H1 (cell line): ENCODE data around the gene ANKDD1A. TPM values are rescaled to one million over a fixed set of nuclear protein-coding genes. Genes with fewer than 3 reads are reported as not detected.

Source experiments
- CTBP2 ChIP-seq: IDR thresholded peaks from 2 replicates; pipeline ENCODE4 v1.7.0; 2011; ENCODE audit warnings: borderline replicate concordance, mild to moderate bottlenecking, moderate library complexity, mixed read lengths, low read length; ENCODE audit not compliant: insufficient read depth, insufficient read length
- EP300 ChIP-seq, 2 experiments: IDR thresholded peaks; 1 replicate in 1 of 2; 2 replicates in 1 of 2; pipeline ENCODE4 v1.6.1; 2011 to 2012; ENCODE audit warnings: low read depth in 2 of 2, low read length in 2 of 2, mild to moderate bottlenecking in 2 of 2, borderline replicate concordance in 1 of 2, inconsistent platforms in 1 of 2, moderate library complexity in 1 of 2
- JUND ChIP-seq: IDR thresholded peaks from 2 replicates; pipeline ENCODE4 v1.6.1; 2011; ENCODE audit warnings: mild to moderate bottlenecking, improper control_type of control experiment, low read length
- NANOG ChIP-seq: IDR thresholded peaks from 2 replicates; pipeline ENCODE4 v1.6.1; 2011; ENCODE audit warnings: low read length, low read depth, mild to moderate bottlenecking, inconsistent platforms; ENCODE audit not compliant: insufficient read depth, poor library complexity, severe bottlenecking
- NRF1 ChIP-seq: IDR thresholded peaks from 2 replicates; pipeline ENCODE4 v1.6.1; 2011; ENCODE audit warnings: mild to moderate bottlenecking, low read depth, low read length, improper control_type of control experiment
- RAD21 ChIP-seq, 2 experiments: IDR thresholded peaks in 1 of 2; conservative IDR thresholded peaks in 1 of 2; 2 replicates each; pipeline ENCODE4 v1.6.1; 2011; ENCODE audit warnings: low read depth in 2 of 2, low read length in 2 of 2, improper control_type of control experiment in 1 of 2, inconsistent platforms in 1 of 2, mild to moderate bottlenecking in 1 of 2, moderate library complexity in 1 of 2
- RFX5 ChIP-seq: IDR thresholded peaks from 2 replicates; pipeline ENCODE4 v1.6.1; 2011; ENCODE audit warnings: low read depth, low read length, improper control_type of control experiment, borderline replicate concordance
- SAP30 ChIP-seq: fragments of 300-600 bp; sonication (generic); IDR thresholded peaks from 2 replicates; pipeline ENCODE4 v1.7.1; 2012; ENCODE audit warnings: low read length, moderate library complexity, mild to moderate bottlenecking, inconsistent platforms; ENCODE audit not compliant: insufficient read depth, insufficient replicate concordance
- SP1 ChIP-seq: IDR thresholded peaks from 2 replicates; pipeline ENCODE4 v1.6.1; 2011; ENCODE audit warnings: low read depth, low read length
- polyA plus RNA-seq, 7 experiments: library from polyadenylated mRNA; depleted of rRNA in 3 of 7; stranded (reverse) in 5 of 7; unstranded in 2 of 7; fragments of >200 nt in 5 of 7; fragments of 200-250 nt in 2 of 7; gene quantifications; 1 replicate in 5 of 7; 2 replicates in 1 of 7; 4 replicates in 1 of 7; pipeline versions ENCODE4 v1.2.1 to v1.2.3, GENCODE V29; 2011 to 2013; ENCODE audit warnings: missing spikeins in 2 of 7, mixed read lengths in 2 of 7
- total RNA-seq: library from RNA; stranded (reverse); fragmentation: NEBNext Ultra II Directional; extraction: Animal tissue kit (Norgen Biotek cat#: 25700); gene quantifications from 2 replicates; pipeline ENCODE4 v1.2.1, GENCODE V29; 2021
- TF ChIP-seq, protein P1 (sequence below): IDR thresholded peaks from 2 replicates; pipeline ENCODE4 v1.6.1; 2012; ENCODE audit warnings: inconsistent platforms
- TF ChIP-seq, protein P2 (sequence below): IDR thresholded peaks from 2 replicates; pipeline ENCODE4 v1.6.1; 2012; ENCODE audit warnings: low read length, inconsistent platforms

ANKDD1A gene
- total and polyA plus RNA-seq, 2 of the 8 experiments (the other 6 are each of a cell fraction or from before 2014, with no cell fraction given) = 4.1 to 5.0 TPM

GRCh38 chr15:64865998-64866520, 45.6 kb upstream of the ANKDD1A start (continued):
- no peak for TF ChIP-seq RFX5
- peak; percentile 34; the same call in 1 of the 2 replicates for TF ChIP-seq SP1
- TF ChIP-seq, protein P1, sequence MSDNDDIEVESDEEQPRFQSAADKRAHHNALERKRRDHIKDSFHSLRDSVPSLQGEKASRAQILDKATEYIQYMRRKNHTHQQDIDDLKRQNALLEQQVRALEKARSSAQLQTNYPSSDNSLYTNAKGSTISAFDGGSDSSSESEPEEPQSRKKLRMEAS = peak; percentile 62; the same call in 1 of the 2 replicates
- TF ChIP-seq, protein P2, sequence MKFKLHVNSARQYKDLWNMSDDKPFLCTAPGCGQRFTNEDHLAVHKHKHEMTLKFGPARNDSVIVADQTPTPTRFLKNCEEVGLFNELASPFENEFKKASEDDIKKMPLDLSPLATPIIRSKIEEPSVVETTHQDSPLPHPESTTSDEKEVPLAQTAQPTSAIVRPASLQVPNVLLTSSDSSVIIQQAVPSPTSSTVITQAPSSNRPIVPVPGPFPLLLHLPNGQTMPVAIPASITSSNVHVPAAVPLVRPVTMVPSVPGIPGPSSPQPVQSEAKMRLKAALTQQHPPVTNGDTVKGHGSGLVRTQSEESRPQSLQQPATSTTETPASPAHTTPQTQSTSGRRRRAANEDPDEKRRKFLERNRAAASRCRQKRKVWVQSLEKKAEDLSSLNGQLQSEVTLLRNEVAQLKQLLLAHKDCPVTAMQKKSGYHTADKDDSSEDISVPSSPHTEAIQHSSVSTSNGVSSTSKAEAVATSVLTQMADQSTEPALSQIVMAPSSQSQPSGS = peak; percentile 96
- peak; percentile 66 for TF ChIP-seq NANOG
- TF ChIP-seq EP300 (IDR thresholded peaks at IDR 0.05; ENCODE audit: borderline replicate concordance in 1 of 2, low read depth in 2 of 2, low read length in 2 of 2) = 0 out of 3 replicates have a peak, but pooled peaks of 1 of the 2 experiments have one; percentile 9
- no peak for TF ChIP-seq NRF1
- TF ChIP-seq JUND = peak; percentile 79
- TF ChIP-seq RAD21 (IDR thresholded peaks at IDR 0.05 in 1 of 2, conservative IDR thresholded peaks at IDR 0.05 in 1 of 2; ENCODE audit: low read depth in 2 of 2, low read length in 2 of 2) = peak in 1 of 2 experiments; percentile 16; a peak in 2 of 4 replicates
- no peak for TF ChIP-seq CTBP2
- TF ChIP-seq SAP30 = no peak
